ENCODE results near the gene LDHB.
"Not testable (repeated sequence)": the region's sequence is repeated elsewhere in the genome, so short reads cannot be mapped to it uniquely, and the experiment has no call there.

LDHB gene

DNA sequence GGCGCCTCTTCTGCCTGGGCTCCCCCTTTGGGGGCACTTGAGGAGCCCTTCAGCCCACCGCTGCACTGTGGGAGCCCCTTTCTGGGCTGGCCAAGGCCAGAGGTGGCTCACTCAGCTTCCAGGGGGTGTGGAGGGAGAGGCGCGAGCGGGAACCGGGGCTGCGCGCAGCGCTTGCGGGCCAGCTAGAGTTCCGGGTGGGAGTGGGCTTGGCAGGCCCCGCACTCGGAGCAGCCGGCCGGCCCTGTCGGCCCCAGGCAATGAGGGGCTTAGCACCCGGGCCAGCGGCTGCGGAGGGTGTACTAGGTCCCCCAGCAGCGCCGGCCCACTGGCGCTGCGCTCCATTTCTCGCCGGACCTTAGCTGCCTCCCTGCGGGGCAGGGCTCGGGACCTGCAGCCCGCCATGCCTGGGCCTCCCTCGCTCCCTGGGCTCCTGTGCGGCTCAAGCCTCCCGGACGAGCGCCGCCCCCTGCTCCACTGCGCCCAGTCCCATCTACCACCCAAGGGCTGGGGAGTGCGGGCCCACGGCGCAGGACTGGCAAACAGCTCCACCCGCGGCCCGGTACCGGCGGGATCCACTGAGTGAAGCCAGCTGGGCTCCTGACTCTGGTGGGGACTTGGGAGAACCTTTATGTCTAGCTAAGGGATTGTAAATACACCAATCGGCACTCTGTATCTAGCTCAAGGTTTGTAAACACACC lies 3.9 kb upstream of the LDHB start:
- DNase-seq = not testable (repeated sequence)

DNA sequence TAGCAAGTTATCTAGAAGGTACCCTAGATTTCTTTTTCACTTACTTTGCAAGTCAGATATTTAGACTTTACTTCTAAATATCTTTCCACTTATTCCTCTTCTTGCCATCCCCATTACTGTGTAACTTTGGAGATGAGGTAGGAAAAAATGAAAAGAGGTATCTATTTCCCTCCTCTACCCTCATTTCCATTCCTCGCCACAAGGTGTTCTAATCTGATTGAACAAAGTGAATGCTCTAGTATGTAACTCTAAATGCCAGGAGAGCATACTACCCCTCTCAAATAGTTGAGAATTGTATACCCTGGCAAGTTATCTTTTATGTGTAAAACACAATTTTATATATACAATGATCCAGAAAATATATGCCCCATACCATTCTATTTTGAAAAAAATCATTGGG lies 1.7 kb upstream of the LDHB start:
- no peak for DNase-seq

DNA sequence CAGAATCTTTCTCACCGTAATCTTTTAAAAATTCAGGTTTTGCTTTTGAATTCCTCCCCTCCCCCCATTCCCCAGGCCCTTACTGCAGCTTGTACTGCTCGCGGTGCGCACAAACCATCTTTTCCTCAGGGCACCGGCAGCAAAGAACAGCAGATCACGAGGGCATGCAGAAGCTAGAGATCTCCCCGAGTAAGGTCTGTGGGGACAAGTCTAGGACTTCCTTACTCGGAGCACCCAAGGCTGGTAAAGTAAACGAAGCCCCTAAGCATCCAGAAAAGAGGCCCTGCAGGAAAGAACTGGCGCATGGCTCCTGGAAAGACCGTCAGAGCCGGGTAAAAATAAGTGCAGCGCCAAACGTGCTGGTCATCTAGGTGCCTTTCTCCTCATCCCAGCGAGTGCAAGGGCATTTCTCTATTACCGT lies 727 bp downstream of the LDHB start:
- DNase-seq = peak; percentile 27

DNA sequence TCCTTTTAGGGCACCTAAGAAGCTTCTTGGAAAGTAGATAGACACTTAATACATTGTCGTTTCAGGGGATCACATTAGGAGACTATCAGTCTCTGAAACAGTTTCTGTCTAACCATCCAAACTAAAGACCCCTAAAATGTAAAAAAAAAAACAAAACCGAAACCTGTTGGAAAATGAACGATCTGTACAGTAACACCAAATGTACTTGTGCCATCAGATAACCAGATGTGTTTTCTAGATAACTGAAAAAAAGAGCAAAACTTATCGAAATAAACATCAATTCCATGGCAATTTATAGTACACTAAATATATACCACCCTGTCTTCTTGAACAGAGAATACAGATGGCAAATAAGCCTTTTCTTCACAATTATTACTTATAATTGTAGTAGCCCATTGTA lies 2.1 kb downstream of the LDHB start:
- no peak for DNase-seq

DNA sequence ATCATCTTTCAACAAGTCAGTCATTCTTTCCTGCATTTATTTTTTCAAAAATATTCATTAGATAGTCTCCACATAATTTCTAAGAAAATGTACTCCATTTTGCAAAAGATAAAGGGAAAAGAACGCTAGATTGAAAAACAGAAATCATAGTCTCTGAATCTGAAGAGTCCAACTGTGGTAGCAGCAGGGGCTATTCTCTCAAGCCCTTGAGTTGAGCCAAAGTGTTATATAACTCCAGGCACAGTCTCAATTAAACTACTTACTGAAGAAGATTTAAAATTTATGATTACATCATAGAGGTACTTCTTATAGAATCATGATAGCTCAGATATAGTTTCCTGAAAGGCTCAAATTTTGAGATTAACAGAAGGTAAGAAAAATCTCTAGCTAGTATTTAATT lies 5.8 kb downstream of the LDHB start:
- no peak for DNase-seq

DNA sequence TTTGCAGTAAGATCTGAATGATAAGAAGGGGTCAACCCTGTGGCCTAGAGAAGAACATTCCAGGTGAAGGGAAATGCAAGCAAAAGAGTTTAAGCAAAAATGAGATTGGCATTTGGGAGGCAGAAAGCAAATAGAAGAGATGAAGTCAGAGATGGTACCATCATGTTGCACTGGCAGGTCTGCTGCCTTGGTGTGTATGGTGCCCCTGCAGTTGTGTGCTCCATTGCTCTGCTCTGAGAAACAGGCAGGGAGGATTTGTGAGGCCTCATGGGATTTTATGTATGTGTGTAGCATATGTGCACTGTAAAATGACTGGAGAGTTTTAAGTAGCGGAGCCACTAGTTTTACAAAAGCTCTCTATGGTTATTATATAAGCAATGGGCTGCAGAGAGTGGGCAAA lies 6.6 kb downstream of the LDHB start:
- no peak for DNase-seq

DNA sequence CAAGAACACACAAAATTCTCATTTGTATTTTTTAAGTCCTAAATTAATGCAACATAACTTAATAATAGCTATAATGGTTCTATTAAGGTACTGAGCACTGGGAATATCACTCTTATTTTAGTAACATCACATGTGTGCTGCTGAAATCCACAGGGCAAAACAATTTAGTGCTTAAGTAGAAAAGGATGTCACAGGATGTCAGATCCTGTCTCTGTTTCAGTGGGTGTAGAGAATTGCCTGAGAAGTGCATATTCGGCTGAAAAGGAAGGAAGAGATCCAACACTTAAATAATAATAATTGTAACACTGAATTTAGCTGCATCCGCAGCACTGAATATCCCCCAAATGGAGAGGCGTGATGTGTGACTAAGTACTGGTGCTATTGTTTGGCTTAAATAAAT lies 8.6 kb downstream of the LDHB start:
- DNase-seq = no peak

DNA sequence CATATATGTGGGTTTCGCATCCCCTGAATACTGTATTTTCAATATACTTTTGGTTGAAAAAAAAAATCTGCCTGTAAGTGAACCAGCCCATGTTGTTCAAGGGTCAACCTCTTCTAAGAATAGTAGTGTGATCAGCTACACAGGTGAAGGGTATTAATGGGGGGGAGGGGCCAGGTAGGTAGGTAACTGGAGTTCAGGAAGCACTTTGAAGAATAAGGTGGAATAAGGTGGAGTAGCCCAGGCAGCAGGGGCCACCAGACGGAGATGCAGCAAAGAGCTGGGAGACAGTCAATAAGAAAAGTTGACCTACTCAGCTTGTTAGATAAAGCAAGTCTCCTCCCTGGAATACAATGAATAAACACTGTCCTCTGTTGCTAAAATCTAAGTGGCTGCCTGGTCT lies 9.3 kb downstream of the LDHB start:
- no peak for DNase-seq

DNA sequence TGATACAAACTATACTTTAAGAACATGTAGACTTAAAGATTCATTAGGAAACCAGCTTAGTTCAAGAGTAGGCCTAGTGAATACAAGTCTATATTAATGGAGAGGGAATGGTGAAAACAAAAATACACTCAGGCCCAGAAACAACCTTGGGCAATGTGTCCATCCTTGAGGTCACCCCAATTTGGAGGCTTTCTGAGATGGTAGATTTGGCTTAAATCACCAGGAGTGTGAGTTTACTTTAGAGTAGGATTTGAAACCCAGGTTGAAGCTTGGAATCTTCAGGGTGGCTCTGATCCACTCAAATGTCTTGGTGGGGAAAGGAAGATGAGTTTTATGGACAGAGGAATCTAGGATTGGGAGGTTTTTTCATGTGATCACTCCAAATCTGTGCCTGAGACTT lies 10.5 kb downstream of the LDHB start:
- DNase-seq = no peak

DNA sequence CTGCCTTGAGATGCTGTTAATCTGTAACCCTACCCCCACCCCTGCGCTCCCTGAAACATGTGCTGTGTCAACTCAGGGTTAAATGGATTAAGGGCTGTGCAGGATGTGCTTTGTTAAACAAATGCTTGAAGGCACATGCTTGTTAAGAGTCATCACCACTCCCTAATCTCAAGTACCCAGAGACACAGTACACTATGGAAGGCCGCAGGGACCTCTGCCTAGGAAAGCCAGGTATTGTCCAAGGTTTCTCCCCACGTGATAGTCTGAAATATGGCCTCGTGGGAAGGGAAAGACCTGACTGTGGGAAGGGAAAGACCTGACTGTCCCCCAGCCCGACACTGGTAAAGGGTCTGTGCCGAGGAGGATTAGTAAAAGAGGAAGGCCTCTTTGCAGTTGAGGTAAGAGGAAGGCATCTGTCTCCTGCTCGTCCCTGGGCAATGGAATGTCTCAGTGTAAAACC lies 12.6 kb downstream of the LDHB start:
- DNase-seq = not testable (repeated sequence)

DNA sequence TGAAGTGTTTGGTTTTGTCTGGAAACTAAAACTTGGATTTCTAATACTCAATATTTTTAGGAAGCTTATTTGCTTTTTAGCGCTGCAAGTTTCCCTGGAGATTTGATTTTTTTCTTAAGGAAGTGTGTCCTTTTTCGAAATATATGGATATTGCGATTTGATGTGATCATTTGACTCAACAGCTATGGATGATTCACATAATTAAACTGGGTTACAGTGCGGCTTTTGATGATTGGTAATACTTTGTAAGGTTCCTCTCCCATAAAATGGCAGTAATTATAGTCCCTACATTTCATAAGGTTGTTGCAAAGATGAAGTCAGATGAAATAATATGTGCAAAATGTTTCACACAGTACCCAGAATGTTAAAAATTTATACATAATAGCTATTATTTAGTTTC lies 13.1 kb downstream of the LDHB start:
- no peak for DNase-seq

DNA sequence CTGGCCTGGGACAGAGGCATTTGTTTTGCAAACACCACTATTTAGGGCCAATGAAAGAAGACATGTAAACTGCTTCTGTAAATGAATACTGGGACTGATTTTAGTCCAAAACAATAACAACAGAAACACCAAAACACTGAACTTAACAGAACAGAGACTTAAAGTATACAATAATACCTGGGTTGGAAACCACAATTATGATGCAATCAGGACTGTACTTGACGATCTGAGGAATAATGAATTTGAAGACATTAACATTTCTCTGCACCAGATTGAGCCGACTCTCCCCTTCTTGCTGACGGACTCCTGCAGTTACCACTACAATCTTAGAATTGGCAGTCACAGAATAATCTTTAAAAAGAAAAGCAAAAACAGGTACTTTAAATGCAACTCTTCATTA lies 13.9 kb downstream of the LDHB start:
- DNase-seq = no peak

DNA sequence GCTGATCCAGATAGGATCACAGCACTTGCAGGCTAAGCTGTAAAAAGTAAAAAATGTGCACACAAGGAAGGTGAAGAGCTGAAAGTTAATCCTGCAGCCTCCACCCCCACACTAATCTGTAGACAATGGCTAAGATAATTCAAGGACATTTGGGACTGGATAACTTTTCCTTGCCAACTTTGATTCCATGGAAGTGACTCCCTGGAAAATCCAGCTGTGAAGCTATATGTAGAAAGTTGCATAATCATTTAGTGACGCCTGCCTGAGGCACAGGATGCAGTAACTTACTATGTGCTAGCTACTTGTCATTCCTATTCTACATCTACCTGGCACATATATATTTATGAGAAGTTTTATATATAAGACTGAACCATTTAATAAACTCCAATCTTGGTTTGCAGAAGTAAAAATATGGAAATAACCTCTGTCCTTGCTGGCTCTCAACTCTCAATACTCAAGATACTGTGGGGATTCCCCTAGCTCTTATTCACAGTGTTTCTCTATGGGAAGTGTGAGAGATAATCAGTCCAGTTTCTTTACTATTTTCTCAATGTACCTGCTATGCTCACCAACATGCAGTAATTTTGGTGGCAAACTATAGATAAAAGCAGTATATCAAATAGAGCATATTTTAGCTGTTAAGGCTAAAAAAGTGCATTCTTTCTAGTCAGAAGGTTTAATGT lies 14.8 kb downstream of the LDHB start:
- DNase-seq = no peak

DNA sequence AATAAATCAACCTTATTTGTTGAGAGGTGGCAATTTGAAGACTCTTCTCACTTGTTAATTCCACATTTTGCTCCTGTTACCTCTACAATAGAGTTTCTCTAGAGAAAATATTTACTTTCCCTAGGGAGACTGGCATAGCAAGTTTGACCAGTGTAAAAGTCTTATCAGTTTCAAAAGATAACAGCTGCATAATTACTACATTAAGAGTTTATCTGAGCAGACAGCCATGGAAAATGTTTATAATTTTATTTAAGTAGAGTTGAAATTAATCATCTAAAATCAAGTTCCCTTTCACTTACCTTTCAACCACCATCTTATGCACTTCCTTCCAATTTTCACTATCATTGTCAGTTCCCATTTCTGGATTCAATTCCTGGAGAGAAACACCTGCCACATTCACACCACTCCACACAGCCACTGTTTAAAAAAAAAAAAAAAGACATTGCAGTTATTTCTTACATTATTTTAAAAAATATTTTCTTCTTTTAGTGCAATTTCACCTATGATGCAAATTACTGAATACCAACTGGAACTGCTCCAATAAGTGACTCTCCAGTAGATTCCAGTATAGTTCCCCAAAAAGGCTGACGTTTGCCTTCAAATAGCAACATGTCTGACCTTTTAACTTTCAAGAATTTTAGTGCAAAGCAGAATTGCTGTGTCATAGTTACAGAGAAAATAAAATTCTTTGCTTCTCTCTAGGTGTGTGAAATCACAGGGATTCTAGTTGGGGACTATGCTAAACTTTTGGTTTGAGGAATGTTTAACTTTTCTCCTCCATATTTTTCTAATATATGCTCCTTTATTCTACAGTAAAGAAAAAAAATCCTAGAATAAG lies 19.4 kb downstream of the LDHB start:
- DNase-seq = no peak

DNA sequence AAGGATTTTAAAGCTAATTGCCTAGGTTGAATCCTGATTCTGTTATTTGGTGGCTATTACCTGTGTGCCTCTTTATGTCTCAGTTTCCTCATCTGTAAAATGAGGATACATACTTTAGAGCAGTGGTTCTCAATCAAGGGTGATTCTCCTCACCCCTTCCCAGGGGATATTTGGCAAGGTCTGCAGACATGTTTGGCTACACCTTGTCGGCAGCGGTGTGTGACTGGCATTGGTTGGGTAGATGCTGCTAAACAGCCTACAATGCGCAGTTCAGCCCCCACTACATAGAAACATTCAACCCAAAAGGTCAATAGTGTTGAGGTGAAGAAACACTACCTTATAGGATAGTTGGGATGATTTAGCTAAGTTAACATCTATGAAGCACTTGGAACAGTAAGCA lies 23.4 kb downstream of the LDHB start:
- DNase-seq = no peak

DNA sequence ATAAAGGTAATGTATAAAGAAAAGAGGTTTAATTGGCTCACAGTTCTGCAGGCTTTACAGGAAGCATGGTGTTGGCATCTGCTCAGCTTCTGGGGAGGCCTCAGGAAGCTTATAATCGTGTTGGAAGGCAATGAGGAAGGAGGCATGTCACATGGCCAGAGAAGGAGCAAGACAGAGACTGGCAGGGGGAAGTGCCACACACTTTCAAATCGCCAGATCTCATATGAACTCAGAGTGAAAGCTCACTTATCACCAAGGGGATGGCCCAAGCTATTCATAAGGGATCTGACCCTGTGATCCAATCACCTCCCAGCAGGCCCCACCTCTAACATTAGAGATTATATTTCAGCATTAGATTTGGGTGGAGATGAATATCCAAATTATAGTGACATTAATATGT lies 26.3 kb downstream of the LDHB start:
- no peak for DNase-seq

DNA sequence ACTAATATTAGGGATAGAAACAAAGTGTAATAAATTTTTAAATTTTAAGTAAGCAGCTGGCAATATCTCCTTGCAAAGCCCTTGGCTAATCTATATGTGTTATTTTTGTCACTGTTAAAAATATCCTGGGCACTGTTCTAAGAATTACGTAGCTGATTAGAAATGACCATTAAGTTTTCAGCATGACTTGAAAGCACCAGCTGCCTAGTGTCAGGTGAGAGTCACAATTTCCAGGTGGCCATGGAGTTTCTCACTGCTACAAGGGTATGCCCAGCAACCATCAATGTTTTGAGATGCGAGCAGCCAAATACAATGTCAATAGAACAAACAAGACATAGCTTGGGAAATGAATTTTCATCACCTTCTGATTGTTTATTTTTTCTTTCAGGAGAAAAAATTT lies 29.7 kb downstream of the LDHB start:
- DNase-seq = no peak

DNA sequence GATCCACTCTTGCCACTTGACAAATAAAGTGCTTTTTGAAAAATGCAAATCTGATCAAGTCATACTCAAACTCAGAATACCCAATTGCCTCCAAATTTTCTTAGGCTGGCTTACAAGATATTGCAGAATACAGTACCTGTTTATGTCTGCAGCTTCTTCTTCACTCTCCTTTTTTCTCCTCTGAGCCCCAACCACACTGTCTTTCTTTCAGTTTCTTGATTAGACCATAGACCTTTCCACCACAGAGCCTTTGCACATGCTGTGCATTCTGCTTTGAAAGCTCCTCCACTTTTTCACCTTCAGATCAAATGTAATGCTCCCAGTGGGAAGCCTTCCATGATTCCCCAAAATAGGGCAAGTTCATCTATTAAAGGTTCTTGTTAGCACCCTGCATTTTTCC lies 39.1 kb downstream of the LDHB start:
- no peak for DNase-seq

DNA sequence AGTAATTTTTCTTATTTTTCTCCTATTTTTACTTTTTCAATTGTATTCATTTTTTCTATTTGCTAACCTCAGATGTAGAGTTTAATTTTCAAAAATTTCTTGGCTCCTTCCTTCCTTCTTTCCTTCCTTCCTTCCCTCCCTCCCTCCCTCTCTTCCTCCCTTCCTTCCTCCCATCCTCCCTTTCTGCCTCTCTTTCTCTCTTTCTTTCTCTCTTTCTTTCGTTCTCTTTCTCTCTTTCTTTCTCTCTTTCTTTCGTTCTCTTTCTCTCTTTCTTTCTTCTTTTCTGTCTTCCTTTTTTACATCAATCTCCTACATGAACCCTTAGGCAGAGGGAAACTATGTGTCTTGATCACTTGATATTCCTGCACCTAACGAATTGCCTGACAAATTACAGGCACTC lies 40.6 kb downstream of the LDHB start:
- DNase-seq = no peak

DNA sequence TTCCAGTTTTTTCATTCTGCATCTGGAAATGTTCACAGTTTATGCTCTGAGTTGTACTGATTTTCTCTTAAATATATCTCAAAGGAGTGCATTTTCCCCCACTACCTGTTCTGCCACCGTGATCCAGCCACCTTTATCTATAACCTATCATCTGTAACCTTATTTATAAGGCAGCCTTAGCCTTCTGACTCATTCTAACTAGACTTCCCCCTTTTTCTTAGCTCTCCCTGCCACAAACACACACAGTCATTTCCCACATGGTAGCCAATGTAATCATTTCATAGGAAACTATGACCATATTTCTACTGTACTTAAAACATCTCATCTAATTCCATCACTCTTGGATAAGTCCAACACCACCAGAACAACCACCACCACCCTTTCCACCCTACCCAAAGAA lies 42.2 kb downstream of the LDHB start:
- no peak for DNase-seq

DNA sequence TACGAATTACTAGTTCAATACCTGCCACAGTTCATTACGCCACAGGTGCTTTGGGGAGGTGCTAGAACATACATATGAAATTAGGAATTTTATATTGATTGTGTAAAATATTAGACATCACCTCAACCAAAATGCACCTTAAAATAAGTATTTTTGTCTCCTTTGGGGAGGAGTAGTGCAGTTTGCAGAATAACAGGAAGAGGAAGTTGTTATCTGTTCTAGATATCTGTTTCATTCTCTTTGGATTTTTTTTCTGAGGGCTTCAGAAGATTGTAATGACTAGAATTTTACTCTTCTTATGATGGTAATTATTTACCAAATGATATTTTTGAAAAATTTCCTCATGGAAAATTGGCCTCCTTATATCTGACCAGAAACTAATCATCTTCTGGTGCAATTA lies 43.1 kb downstream of the LDHB start:
- DNase-seq = no peak

DNA sequence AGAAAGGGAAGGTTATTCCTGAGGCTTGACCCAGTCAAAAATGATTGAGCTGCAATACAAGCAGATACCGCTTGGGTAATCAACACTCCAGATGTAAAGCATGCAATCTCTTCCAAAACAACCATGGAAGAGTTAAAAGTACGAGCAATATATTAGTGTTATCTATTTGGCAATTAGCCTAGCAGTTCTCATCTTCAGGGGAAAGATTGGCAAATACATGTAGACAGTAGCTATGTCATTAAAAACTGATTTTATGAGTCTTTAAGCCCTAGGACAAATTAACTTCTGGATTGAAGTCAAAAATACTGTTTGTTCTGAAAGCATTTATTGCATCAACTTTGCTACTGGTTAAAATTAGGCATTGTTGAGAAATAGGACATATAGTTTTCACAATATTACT lies 43.7 kb downstream of the LDHB start:
- DNase-seq = no peak

DNA sequence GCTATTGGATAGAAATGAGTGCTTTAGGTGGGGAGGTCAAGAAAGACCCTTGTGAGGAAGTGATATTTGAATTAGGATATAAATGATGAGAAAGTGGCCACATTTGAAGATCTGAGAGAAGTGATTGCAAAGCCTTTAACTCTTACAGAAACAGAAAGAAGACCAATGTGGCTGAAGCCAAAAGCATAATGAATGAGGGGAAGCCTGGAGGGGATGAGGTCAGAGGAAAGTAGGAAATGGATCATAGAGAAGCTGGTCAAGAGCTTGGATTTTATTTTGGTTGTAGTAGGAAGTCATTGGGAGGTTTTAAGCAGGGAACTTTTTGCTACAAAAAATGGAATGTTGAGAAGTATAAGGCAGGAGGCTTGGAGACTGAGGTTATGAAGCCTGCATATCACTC lies 49.4 kb downstream of the LDHB start:
- DNase-seq = no peak

DNA sequence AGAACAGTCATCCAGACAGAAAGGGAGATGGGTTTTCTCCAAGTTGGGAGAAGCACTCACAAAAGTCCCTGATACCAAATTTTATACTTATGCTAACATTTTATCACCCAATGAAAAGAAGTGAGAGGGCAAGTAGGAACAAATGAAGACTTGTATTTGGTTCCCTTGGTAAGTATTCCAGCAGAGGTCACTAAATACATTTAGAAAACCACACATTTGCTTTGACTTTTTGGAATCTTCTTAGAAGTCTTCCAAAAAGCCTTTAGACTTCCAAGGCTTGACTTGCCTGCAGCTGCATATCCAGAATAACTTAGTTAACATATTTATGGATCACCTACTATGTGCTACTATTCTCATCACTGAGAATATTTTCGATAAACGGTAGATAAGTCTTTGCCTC lies 49.9 kb downstream of the LDHB start:
- DNase-seq = no peak
